ENCODE measurements around the gene PDC.

The PDC gene

DNA sequence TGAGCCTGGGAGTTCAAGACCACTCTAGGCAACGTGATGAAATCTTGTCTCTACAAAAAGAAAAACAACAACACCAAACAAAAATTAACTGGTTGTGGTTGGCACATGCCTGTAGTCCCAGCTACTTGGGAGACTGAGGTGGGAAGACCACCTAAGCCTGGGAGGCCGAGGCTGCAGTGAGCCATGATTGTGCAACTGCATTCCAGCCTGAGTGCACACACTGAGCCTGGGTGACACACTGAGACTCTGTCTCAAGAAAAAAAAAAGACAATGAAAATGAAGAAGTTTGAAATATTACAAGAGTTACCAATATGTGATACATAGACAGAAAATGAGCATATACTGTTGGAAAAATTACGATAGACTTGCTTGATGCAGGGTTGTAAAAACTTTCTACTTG lies 31.9 kb downstream of the PDC start:
- Histone ChIP-seq H3K27ac (no peak overlapping the region), H3K36me3 (replicated peaks) (no peaks in the 10 kb centered on the region), H3K4me3 (ENCODE audit: low read depth, low read length) (no peak overlapping the region), H3K27me3 (replicated peaks) (no peaks in the 10 kb centered on the region)
- in situ Hi-C loops (cut with HindIII; ENCODE audit: low pct_ligation_motif_present, low sequenced_read_pairs): no loop called here
- no peak for TF ChIP-seq CTCF (IDR thresholded peaks at IDR 0.05; ENCODE audit: low read depth, low read length, missing control alignments)
- no peak for DNase-seq

GRCh38 chr1:186426118-186426517 lies 34.8 kb downstream of the PDC start:
- in situ Hi-C loops (cut with HindIII; ENCODE audit: low pct_ligation_motif_present, low sequenced_read_pairs): no loop called here
- H3K27me3 ChIP-seq (replicated peaks): no peaks in the 10 kb centered on the region
- H3K4me3 ChIP-seq (ENCODE audit: low read depth, low read length): no peak overlapping the region
- no peaks in the 10 kb centered on the region for H3K36me3 ChIP-seq (replicated peaks)
- no peak for DNase-seq
- TF ChIP-seq CTCF (IDR thresholded peaks at IDR 0.05; ENCODE audit: low read depth, low read length, missing control alignments): no peak
- no peak overlapping the region for H3K27ac ChIP-seq

DNA sequence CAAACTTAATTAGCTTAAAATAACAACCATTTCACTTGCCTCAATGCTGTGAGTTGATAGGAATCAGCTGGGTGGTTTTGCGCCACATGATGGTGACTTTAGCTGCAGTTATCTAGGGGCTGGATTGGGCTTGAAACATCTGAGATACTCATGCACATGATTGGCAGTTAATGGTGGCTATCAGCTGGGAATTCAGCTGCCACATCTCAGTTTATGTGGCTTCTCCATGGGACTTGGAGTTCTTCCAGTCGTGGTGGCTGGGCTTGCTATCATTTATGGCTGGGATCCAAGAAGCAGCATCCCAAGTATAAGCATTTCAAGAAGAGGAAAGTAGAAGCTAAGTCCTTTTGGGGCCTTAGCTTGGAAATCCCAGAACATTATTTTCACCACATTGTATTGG lies 36.4 kb downstream of the PDC start:
- Histone ChIP-seq H3K36me3 (replicated peaks) (peaks cover 3% of the 10 kb centered on the region), H3K27ac (no peak overlapping the region), H3K4me3 (ENCODE audit: low read depth, low read length) (no peak overlapping the region), H3K27me3 (replicated peaks) (no peaks in the 10 kb centered on the region)
- TF ChIP-seq CTCF (IDR thresholded peaks at IDR 0.05; ENCODE audit: low read depth, low read length, missing control alignments): no peak
- in situ Hi-C loops (cut with HindIII; ENCODE audit: low pct_ligation_motif_present, low sequenced_read_pairs): no loop called here
- DNase-seq: peak; percentile 48

- Histone ChIP-seq H3K27ac (no peak overlapping the region), H3K36me3 (replicated peaks) (peaks cover 10% of the 10 kb centered on the region), H3K4me3 (ENCODE audit: low read depth, low read length) (no peak overlapping the region), H3K27me3 (replicated peaks) (no peaks in the 10 kb centered on the region)
- no peak for DNase-seq
- no peak for TF ChIP-seq CTCF (IDR thresholded peaks at IDR 0.05; ENCODE audit: low read depth, low read length, missing control alignments)
- in situ Hi-C loops (cut with HindIII; ENCODE audit: low pct_ligation_motif_present, low sequenced_read_pairs): no loop called here
Measured at GRCh38 chr1:186421446-186421845, 39.5 kb downstream of the PDC start.

DNA sequence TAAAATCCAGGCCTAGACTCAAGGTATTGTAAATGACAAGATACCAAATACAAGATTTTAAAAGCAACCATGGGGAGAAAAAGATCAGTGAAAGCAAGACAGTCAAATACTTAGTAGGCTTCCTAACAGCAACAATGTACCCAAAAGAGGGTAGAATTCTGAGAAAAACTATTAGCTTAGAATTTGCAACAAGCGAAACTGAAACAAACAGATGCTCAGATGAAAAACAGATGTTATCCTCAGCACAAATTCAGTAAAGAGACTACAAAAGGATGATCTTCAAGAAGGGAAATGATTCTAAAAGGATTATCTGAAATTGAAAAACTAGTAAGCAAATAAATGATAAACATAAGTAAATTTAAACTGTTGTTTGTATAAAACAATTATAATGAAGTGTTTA lies 40.0 kb downstream of the PDC start:
- Histone ChIP-seq H3K36me3 (replicated peaks) (peaks cover 10% of the 10 kb centered on the region), H3K27me3 (replicated peaks) (no peaks in the 10 kb centered on the region), H3K27ac (no peak overlapping the region), H3K4me3 (ENCODE audit: low read depth, low read length) (no peak overlapping the region)
- no peak for DNase-seq
- in situ Hi-C loops (cut with HindIII; ENCODE audit: low pct_ligation_motif_present, low sequenced_read_pairs): no loop called here
- TF ChIP-seq CTCF (IDR thresholded peaks at IDR 0.05; ENCODE audit: low read depth, low read length, missing control alignments): no peak

DNA sequence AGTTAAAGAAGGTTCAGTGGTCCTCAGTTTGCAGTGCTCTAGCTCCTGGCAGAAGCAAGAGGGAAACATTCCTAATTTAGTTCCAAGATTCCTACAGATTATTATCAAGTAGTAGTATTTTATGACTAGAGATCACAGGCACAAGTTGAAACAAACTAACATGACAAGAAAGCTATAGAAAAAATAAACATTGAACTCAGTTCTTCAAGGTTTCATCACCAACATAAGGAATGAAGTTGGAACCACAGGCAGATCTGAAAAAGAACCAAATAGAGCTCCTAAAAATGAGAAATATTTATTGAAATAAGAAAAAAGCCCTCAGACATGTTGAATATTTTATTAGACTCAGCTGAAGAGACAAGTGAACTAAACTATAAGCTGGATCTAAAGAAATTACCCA lies 40.6 kb downstream of the PDC start:
- in situ Hi-C loops (cut with HindIII; ENCODE audit: low pct_ligation_motif_present, low sequenced_read_pairs): no loop called here
- TF ChIP-seq CTCF (IDR thresholded peaks at IDR 0.05; ENCODE audit: low read depth, low read length, missing control alignments): no peak
- DNase-seq: no peak

More for the DNA sequence above, 40.6 kb downstream of the PDC start:
- peaks cover 10% of the 10 kb centered on the region for H3K36me3 ChIP-seq (replicated peaks)
- no peaks in the 10 kb centered on the region for H3K27me3 ChIP-seq (replicated peaks)
- no peak overlapping the region for H3K27ac ChIP-seq
- H3K4me3 ChIP-seq (ENCODE audit: low read depth, low read length): no peak overlapping the region

Measured in brain microvascular endothelial cell (primary cell).